A673 (cell line): ENCODE measurements around the gene SEL1L3.

ENCODE experiments used
- EZH2 ChIP-seq: fragments of 200-600 bp; sonication (generic); IDR thresholded peaks from 2 replicates; pipeline ENCODE4 v1.6.1; 2017; ENCODE audit warnings: borderline replicate concordance, low read depth, mild to moderate bottlenecking, mixed read lengths, antibody characterized with exemption, low read length; ENCODE audit not compliant: poor library complexity, severe bottlenecking
- TF ChIP-seq, protein P1 (sequence below): fragments of 300-800, 200-600 bp; sonication (generic); conservative IDR thresholded peaks from 2 replicates; pipeline ENCODE4 v1.5.1; 2017; ENCODE audit warnings: low read depth, mild to moderate bottlenecking, antibody characterized with exemption, low read length, moderate library complexity, mixed read lengths

DNA sequence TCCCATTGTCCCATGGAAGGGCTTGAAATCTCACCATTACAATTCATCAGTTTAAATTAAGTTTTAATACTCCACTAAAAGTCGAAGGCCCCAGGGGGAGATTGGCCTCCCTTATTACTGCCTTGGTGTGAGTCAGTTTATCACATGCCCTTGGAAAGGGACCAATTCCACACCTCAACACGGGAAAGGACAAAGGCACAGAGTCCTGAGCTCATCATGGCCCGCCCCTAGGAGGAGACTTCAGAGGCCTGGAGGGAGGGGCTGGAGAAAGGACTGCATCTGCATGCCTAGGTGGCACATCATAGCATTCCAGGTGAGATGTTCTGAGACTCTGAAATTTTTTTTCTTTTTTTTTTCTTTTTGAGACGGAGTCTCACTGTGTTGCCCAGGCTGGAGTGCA is 2.8 kb upstream of the SEL1L3 start:
- TF ChIP-seq, protein P1, sequence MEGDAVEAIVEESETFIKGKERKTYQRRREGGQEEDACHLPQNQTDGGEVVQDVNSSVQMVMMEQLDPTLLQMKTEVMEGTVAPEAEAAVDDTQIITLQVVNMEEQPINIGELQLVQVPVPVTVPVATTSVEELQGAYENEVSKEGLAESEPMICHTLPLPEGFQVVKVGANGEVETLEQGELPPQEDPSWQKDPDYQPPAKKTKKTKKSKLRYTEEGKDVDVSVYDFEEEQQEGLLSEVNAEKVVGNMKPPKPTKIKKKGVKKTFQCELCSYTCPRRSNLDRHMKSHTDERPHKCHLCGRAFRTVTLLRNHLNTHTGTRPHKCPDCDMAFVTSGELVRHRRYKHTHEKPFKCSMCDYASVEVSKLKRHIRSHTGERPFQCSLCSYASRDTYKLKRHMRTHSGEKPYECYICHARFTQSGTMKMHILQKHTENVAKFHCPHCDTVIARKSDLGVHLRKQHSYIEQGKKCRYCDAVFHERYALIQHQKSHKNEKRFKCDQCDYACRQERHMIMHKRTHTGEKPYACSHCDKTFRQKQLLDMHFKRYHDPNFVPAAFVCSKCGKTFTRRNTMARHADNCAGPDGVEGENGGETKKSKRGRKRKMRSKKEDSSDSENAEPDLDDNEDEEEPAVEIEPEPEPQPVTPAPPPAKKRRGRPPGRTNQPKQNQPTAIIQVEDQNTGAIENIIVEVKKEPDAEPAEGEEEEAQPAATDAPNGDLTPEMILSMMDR = no peak
- TF ChIP-seq EZH2 = no peak
